GM10248 (cell line): Measurements from ENCODE around the gene CCR4.
"Not testable (repeated sequence)": the region's sequence is repeated elsewhere in the genome, so short reads cannot be mapped to it uniquely, and the experiment has no call there.

Source experiments
- CTCF ChIA-PET: fragments of 300-600 bp; sonication (Branson Sonifier 250); formaldehyde crosslinking; extraction: SDS; loops from one replicate; lab custom pipeline; 2021; ENCODE audit warnings: antibody characterized with exemption; lab: Yijun Ruan, JAX
- POLR2A ChIA-PET: fragments of 350-650 bp; sonication (Branson Sonifier 250); formaldehyde crosslinking; extraction: SDS; loops from one replicate; lab custom pipeline; 2020; ENCODE audit warnings: antibody characterized with exemption; lab: Yijun Ruan, JAX
- DNase-seq: peaks from one replicate; pipeline ENCODE4 v3.0.0; 2012; ENCODE audit errors: extremely low spot score
- TF ChIP-seq, protein P1 (sequence below): IDR thresholded peaks from 2 replicates; pipeline ENCODE4 v1.5.1; 2012; ENCODE audit warnings: mild to moderate bottlenecking, low read depth; ENCODE audit errors: extremely low read depth, missing control alignments, control extremely low read depth

Gene CCR4

DNA sequence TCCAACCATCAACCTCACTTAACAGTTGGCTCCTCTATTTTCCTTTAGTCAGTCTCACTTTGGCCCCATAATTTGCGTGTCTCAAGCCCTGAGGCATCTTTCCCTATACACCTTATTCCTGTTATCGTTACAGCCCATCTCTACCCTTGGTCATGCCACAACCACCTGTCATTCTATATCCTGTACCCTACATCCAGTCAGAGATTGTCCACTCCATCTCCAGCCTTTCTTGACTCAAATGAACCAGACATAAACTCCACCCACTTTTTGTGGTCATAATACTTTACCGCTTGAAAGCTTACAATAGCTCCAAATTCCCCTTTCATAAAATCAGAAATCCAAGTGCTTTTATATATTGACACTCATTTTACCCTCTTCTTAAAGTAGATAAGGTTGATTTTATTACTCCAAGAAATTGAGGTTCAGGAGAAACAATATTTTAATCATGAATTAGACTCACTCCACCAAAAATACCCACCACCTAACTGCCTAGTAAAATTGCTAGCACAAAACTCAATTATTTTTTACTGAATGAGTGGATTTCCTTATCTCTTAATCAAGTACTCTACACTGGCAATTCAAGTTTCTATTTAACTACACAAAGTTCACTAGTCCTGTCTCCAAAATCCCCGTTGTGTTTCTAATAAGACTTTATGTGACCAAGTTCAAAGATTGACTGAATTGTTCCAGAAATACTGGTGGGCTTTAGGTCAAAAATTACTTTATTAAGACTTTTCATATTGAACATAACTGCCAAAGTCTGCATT, 9.1 kb downstream of the CCR4 start:
- DNase-seq = no peak
- ChIA-PET POLR2A (interaction anchor here (0.6 kb wide), 1 partner anchor 150 kb away, joined by 6 read pairs; no protein-coding TSS in a partner anchor), CTCF (interaction anchor here (1.4 to 2.5 kb wide), 3 partner anchors 13 to 826 kb away, joined by 3 to 10 read pairs (median 4); no protein-coding TSS in a partner anchor)
- TF ChIP-seq, protein P1, sequence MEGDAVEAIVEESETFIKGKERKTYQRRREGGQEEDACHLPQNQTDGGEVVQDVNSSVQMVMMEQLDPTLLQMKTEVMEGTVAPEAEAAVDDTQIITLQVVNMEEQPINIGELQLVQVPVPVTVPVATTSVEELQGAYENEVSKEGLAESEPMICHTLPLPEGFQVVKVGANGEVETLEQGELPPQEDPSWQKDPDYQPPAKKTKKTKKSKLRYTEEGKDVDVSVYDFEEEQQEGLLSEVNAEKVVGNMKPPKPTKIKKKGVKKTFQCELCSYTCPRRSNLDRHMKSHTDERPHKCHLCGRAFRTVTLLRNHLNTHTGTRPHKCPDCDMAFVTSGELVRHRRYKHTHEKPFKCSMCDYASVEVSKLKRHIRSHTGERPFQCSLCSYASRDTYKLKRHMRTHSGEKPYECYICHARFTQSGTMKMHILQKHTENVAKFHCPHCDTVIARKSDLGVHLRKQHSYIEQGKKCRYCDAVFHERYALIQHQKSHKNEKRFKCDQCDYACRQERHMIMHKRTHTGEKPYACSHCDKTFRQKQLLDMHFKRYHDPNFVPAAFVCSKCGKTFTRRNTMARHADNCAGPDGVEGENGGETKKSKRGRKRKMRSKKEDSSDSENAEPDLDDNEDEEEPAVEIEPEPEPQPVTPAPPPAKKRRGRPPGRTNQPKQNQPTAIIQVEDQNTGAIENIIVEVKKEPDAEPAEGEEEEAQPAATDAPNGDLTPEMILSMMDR = no peak

GRCh38 chr3:32961189-32961715, 9.8 kb downstream of the CCR4 start:
- CTCF ChIA-PET = interaction anchor here (1.2 to 2.5 kb wide), 5 partner anchors 12 to 826 kb away, joined by 3 to 10 read pairs (median 3); no protein-coding TSS in a partner anchor
- TF ChIP-seq, protein P1 = no peak
- POLR2A ChIA-PET = no interaction called here
- no peak for DNase-seq

GRCh38 chr3:32963871-32964270, 12.4 kb downstream of the CCR4 start:
- TF ChIP-seq, protein P1 = no peak
- POLR2A ChIA-PET = no interaction called here
- DNase-seq = no peak
- CTCF ChIA-PET = interaction anchor here (1.1 to 2.5 kb wide), 4 partner anchors 10 to 167 kb away, joined by 3 to 6 read pairs (median 4); no protein-coding TSS in a partner anchor

DNA sequence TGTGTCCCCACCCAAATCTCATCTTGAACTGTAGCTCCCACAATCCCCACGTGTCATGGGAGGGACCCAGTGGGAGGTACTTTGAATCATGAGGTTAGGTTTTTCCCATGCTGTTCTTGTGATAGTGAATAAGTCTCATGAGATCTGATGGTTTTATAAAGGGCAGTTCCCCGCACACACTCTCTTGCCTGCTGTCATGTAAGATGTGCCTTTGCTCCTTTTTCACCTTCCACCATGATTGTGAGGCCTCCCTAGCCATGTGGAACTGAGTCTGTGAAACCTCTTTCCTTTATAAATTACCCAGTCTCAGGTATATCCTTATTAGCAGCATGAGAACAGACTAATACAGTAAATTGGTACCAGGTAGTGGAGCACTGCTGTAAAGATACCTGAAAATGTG, 13.3 kb downstream of the CCR4 start:
- POLR2A ChIA-PET, DNase-seq, CTCF ChIA-PET: not testable (repeated sequence)

DNA sequence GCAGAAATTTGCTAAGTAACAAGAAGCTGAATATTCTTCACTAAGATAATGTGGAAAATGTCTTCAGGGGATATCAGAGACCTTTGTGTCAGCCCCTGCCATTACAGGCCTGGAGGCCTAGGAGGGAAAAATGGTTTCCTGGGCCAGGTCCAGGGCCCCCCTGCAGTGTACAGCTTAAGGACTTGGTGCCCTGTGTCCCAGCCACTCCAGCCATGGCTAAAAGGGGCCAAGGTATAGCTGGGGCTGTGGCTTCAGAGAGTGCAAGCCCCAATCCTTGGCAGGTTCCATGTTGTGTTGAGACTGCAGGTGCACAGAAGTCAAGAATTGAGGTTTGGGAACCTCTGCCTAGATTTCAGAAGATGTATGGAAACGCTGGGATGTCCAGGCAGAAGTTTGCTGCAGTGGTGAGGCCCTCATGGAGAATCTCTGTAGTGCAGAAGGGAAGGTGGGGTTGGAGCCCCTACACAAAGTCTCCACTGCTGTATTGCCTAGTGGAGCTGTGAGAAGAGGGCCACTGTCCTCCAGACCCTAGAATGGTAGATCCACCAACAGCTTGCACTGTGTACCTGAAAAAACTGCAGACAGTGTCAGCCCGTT, 14.3 kb downstream of the CCR4 start:
- DNase-seq, POLR2A ChIA-PET: not testable (repeated sequence)
- CTCF ChIA-PET = interaction anchor here (0.9 kb wide), 1 partner anchor 18 kb away, joined by 3 read pairs; no protein-coding TSS in a partner anchor

DNA sequence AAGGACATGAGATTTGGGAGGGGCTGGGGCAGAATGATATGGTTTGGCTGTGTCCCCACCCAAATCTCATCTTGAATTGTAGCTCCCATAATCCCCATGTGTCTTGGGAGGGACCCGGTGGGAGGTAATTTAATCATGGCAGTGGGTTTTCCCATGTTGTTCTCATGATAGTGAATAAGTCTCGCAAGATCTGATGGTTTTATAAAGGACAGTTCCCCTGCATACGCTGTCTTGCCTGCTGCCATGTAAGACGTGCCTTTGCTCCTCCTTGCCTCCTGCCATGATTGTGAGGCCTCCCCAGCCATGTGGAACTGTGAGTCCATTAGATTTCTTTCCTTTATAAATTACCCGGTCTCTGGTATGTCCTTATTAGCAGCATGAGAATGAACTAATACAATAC, 15.2 kb downstream of the CCR4 start:
- CTCF ChIA-PET = interaction anchor here (0.9 to 1.3 kb wide), 2 partner anchors 18 to 19 kb away, joined by 3 read pairs; no protein-coding TSS in a partner anchor
- DNase-seq, POLR2A ChIA-PET: not testable (repeated sequence)

DNA sequence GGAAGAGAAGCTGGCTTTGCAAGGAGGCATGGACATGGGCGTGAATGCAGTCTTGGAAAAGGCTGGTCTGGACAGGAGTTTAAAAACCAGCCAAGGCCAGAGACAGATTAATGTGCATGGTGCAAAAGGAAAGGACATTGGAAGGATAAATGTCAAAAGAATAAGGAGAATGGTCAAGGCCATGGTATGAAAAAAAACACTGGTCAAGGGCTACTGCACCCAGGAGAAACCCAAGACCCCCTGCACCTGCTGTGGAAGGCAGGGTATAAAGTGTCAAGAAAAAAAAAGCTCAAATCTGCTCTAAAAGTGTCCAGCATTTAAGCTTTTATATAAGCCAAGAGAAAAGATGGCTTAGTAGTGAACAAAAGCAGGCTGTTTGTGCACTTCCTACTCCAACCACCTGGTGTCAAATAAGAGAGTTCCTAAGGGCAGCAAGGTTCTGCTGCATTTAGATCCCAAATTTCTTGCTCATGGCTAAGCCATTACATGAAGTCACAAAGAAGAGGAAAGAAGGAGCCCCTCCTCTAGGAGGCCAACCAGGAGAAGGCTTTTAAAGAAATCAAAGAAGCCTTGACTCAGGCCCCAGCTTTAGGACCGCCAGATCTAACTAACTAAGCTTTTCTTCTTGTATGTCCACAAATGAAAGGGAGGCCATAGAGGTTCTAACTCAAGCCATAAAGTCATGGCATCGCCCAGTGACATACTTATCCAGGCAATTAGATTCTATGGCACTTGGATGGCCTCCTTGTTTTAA, 16.9 kb downstream of the CCR4 start:
- DNase-seq = no peak
- CTCF ChIA-PET = interaction anchor here (1.1 to 2.7 kb wide), 5 partner anchors 9 to 21 kb away, joined by 3 to 7 read pairs (median 3); no protein-coding TSS in a partner anchor
- TF ChIP-seq, protein P1 = no peak
- POLR2A ChIA-PET = no interaction called here
